ENCODE data around the gene DIP2B.

The DIP2B gene

GRCh38 chr12:50695961-50696360 lies 191.2 kb downstream of the DIP2B start:
- no peak for DNase-seq

GRCh38 chr12:50696931-50697330 lies 192.1 kb downstream of the DIP2B start:
- no peak for DNase-seq

- no peak for DNase-seq
Measured at GRCh38 chr12:50699154-50699553, 194.4 kb downstream of the DIP2B start.

GRCh38 chr12:50699940-50700339 lies 195.2 kb downstream of the DIP2B start:
- DNase-seq = no peak

- DNase-seq = no peak
Measured at GRCh38 chr12:50706606-50707005, 201.8 kb downstream of the DIP2B start.

GRCh38 chr12:50707396-50707795 lies 202.6 kb downstream of the DIP2B start:
- no peak for DNase-seq

GRCh38 chr12:50708631-50709030 lies 203.8 kb downstream of the DIP2B start:
- DNase-seq = no peak

- no peak for DNase-seq
Measured at GRCh38 chr12:50711121-50711520, 206.3 kb downstream of the DIP2B start.

- no peak for DNase-seq
Measured at GRCh38 chr12:50715174-50715573, 210.4 kb downstream of the DIP2B start.

GRCh38 chr12:50718760-50719159 lies 214.0 kb downstream of the DIP2B start:
- DNase-seq = no peak

- DNase-seq = no peak
Measured at GRCh38 chr12:50720085-50720484, 215.3 kb downstream of the DIP2B start.

- no peak for DNase-seq
Measured at GRCh38 chr12:50720501-50720900, 215.7 kb downstream of the DIP2B start.

GRCh38 chr12:50723865-50724264 lies 219.1 kb downstream of the DIP2B start:
- DNase-seq = no peak

GRCh38 chr12:50725011-50725942 lies 220.5 kb downstream of the DIP2B start:
- DNase-seq = no peak

- DNase-seq = no peak
Measured at GRCh38 chr12:50727466-50727865, 222.7 kb downstream of the DIP2B start.

- no peak for DNase-seq
Measured at GRCh38 chr12:50728417-50728816, 223.6 kb downstream of the DIP2B start.

GRCh38 chr12:50728841-50729240 lies 224.1 kb downstream of the DIP2B start:
- no peak for DNase-seq

- no peak for DNase-seq
Measured at GRCh38 chr12:50732591-50732990, 227.8 kb downstream of the DIP2B start.

- no peak for DNase-seq
Measured at GRCh38 chr12:50733706-50734105, 228.9 kb downstream of the DIP2B start.

- DNase-seq = no peak
Measured at GRCh38 chr12:50734409-50735263, 229.9 kb downstream of the DIP2B start.

GRCh38 chr12:50739611-50740010 lies 234.8 kb downstream of the DIP2B start:
- DNase-seq = no peak

GRCh38 chr12:50740307-50740706 lies 235.5 kb downstream of the DIP2B start:
- DNase-seq = no peak

- DNase-seq = no peak
Measured at GRCh38 chr12:50742776-50743175, 238.0 kb downstream of the DIP2B start.

- no peak for DNase-seq
Measured at GRCh38 chr12:50745861-50746260, 241.1 kb downstream of the DIP2B start.

Measured in NK-92 treated with Interleukin-12 subunit alpha and Interleukin-12 subunit beta, amount 100 ng/mL, for 24 hours (cell line).